Liver (tissue), 3 donors: ENCODE data around the gene SETD5.

ENCODE experiments used
- ATF3 ChIP-seq: IDR thresholded peaks from 2 replicates; pipeline ENCODE4 v1.6.1; 2016; ENCODE audit warnings: antibody characterized with exemption
- CTCF ChIP-seq: fragments of 150-350 bp; IDR thresholded peaks from 2 replicates; pipeline ENCODE4 v1.5.1; 2017; ENCODE audit warnings: improper control_type of control experiment, low read depth, low read length; ENCODE audit not compliant: missing input control
- FOXA2 ChIP-seq: IDR thresholded peaks from 2 replicates; pipeline ENCODE4 v1.6.1; 2016; ENCODE audit warnings: antibody characterized with exemption
- GABPA ChIP-seq, 2 donors: IDR thresholded peaks in 1 of 2; conservative IDR thresholded peaks in 1 of 2; 2 replicates each; pipeline ENCODE4 v1.6.1; 2016; ENCODE audit warnings: antibody characterized with exemption in 2 of 2, mild to moderate bottlenecking in 1 of 2, moderate library complexity in 1 of 2
- HNF4A ChIP-seq, 2 donors: conservative IDR thresholded peaks; 2 replicates each; pipeline ENCODE4 v1.6.1; 2016; ENCODE audit warnings: antibody characterized with exemption in 2 of 2, mild to moderate bottlenecking in 2 of 2
- JUND ChIP-seq, 2 donors: IDR thresholded peaks; 2 replicates each; pipeline ENCODE4 v1.6.1; 2016; ENCODE audit warnings: antibody characterized with exemption in 2 of 2
- MAX ChIP-seq: IDR thresholded peaks from 2 replicates; pipeline ENCODE4 v1.6.1; 2016; ENCODE audit warnings: antibody characterized with exemption
- RAD21 ChIP-seq, 2 donors: IDR thresholded peaks; 2 replicates each; pipeline ENCODE4 v1.6.1; 2016; ENCODE audit warnings: antibody characterized with exemption in 2 of 2, mild to moderate bottlenecking in 2 of 2
- REST ChIP-seq: IDR thresholded peaks from 2 replicates; pipeline ENCODE4 v1.6.1; 2016; ENCODE audit warnings: antibody characterized with exemption, mild to moderate bottlenecking
- SP1 ChIP-seq: IDR thresholded peaks from 2 replicates; pipeline ENCODE4 v1.6.1; 2018; ENCODE audit warnings: antibody characterized with exemption, mild to moderate bottlenecking
- TAF1 ChIP-seq: conservative IDR thresholded peaks from 2 replicates; pipeline ENCODE4 v1.6.1; 2016; ENCODE audit warnings: antibody characterized with exemption, mild to moderate bottlenecking
- YY1 ChIP-seq: IDR thresholded peaks from 2 replicates; pipeline ENCODE4 v1.6.1; 2016; ENCODE audit warnings: antibody characterized with exemption, mild to moderate bottlenecking
- ZBTB33 ChIP-seq: IDR thresholded peaks from 2 replicates; pipeline ENCODE4 v1.6.1; 2016; ENCODE audit warnings: antibody characterized with exemption
- donor health status: healthy.
- donor health status: healthy.

- TF ChIP-seq SP1 (no peak), CTCF (no peak), RAD21 (IDR thresholded peaks at IDR 0.05) (no peak), MAX (no peak), GABPA (IDR thresholded peaks at IDR 0.05 in 1 of 2, conservative IDR thresholded peaks at IDR 0.05 in 1 of 2) (no peak), ATF3 (no peak), TAF1 (no peak), HNF4A (conservative IDR thresholded peaks at IDR 0.05) (no peak), JUND (IDR thresholded peaks at IDR 0.05) (no peak), REST (no peak), ZBTB33 (no peak), YY1 (no peak), FOXA2 (no peak)
Observed at GRCh38 chr3:9379327-9379726, 18.1 kb upstream of the SETD5 start.
